M059J (cell line): ENCODE results near the gene PRKN. TPM values are rescaled to one million over a fixed set of nuclear protein-coding genes. Genes with fewer than 3 reads are reported as not detected.
"Not testable (repeated sequence)": the region's sequence is repeated elsewhere in the genome, so short reads cannot be mapped to it uniquely, and the experiment has no call there.

ENCODE experiments used
- DNase-seq: peaks from one replicate; pipeline ENCODE4 v3.0.0-alpha.2; 2012; ENCODE audit warnings: low read depth
- total RNA-seq: library from RNA; depleted of rRNA; stranded (reverse); fragments of >200 nt; shearing (Covaris generic); gene quantifications from 2 replicates; pipeline ENCODE4 v1.2.3, GENCODE V29; 2014

PRKN gene
- total RNA-seq, 1 experiment from 2014 or later = 0.07 TPM

GRCh38 chr6:162533009-162533400, 194.6 kb downstream of the PRKN start:
- DNase-seq = no peak

GRCh38 chr6:162532283-162533008, 195.1 kb downstream of the PRKN start:
- DNase-seq = no peak

- DNase-seq = not testable (repeated sequence)
These were observed 196.2 kb downstream of the PRKN start for GRCh38 chr6:162531391-162531790.

GRCh38 chr6:162528538-162528937, 199.0 kb downstream of the PRKN start:
- no peak for DNase-seq

GRCh38 chr6:162526960-162527359, 200.6 kb downstream of the PRKN start:
- DNase-seq = no peak

- no peak for DNase-seq
These were observed 202.4 kb downstream of the PRKN start for GRCh38 chr6:162525181-162525580.

- no peak for DNase-seq
These were observed 214.8 kb downstream of the PRKN start for GRCh38 chr6:162512744-162513143.

GRCh38 chr6:162497389-162497788, 230.2 kb downstream of the PRKN start:
- DNase-seq = no peak

GRCh38 chr6:162493917-162494316, 233.6 kb downstream of the PRKN start:
- DNase-seq = no peak

GRCh38 chr6:162491637-162492036, 235.9 kb downstream of the PRKN start:
- no peak for DNase-seq

GRCh38 chr6:162489101-162489976, 238.2 kb downstream of the PRKN start:
- no peak for DNase-seq

GRCh38 chr6:162488444-162488843, 239.1 kb downstream of the PRKN start:
- DNase-seq = no peak

GRCh38 chr6:162485464-162485863, 242.1 kb downstream of the PRKN start:
- no peak for DNase-seq

- no peak for DNase-seq
These were observed 245.6 kb downstream of the PRKN start for GRCh38 chr6:162481938-162482337.

- DNase-seq = no peak
These were observed 246.2 kb downstream of the PRKN start for GRCh38 chr6:162481320-162481719.

- DNase-seq = no peak
These were observed 249.3 kb downstream of the PRKN start for GRCh38 chr6:162478192-162478671.

GRCh38 chr6:162474722-162475121, 252.8 kb downstream of the PRKN start:
- DNase-seq = no peak

GRCh38 chr6:162471842-162472241, 255.7 kb downstream of the PRKN start:
- no peak for DNase-seq

- DNase-seq = no peak
These were observed 259.2 kb downstream of the PRKN start for GRCh38 chr6:162468326-162468725.

- DNase-seq = no peak
These were observed 259.9 kb downstream of the PRKN start for GRCh38 chr6:162467679-162468078.

- no peak for DNase-seq
These were observed 264.0 kb downstream of the PRKN start for GRCh38 chr6:162463576-162463975.

GRCh38 chr6:162459985-162460384, 267.6 kb downstream of the PRKN start:
- DNase-seq = no peak

GRCh38 chr6:162450358-162450757, 277.2 kb downstream of the PRKN start:
- no peak for DNase-seq
